ENCODE results near the gene EPHA3. TPM values are rescaled to one million over a fixed set of nuclear protein-coding genes. Genes with fewer than 3 reads are reported as not detected.

EPHA3 gene
- polyA plus RNA-seq, 1 donor from 2014 or later, result 33.0 TPM

DNA sequence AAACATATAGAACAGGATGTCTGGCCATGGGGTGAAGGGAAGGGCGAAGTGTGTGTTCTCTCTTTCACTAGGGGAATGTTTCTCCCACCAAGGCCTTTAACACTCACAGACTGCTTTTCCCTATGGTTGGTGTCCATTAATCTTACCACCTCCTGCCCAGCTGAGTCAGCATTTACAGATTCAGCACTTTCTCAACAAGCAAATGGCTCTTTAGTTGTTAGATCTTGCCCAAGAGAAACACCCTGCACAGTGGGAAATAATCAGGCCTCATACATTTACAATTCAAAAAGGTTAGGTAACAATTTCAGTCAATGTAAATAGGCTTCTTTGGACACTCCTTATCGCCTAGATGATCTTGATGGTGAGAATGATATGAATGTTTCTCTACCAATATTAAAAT, 418.2 kb downstream of the EPHA3 start:
- no peak overlapping the region for H2AFZ ChIP-seq (ENCODE audit: low read depth, low read length)
- peak; percentile 11 for TF ChIP-seq POLR2AphosphoS5 (IDR thresholded peaks at IDR 0.05)
- TF ChIP-seq, protein P1, sequence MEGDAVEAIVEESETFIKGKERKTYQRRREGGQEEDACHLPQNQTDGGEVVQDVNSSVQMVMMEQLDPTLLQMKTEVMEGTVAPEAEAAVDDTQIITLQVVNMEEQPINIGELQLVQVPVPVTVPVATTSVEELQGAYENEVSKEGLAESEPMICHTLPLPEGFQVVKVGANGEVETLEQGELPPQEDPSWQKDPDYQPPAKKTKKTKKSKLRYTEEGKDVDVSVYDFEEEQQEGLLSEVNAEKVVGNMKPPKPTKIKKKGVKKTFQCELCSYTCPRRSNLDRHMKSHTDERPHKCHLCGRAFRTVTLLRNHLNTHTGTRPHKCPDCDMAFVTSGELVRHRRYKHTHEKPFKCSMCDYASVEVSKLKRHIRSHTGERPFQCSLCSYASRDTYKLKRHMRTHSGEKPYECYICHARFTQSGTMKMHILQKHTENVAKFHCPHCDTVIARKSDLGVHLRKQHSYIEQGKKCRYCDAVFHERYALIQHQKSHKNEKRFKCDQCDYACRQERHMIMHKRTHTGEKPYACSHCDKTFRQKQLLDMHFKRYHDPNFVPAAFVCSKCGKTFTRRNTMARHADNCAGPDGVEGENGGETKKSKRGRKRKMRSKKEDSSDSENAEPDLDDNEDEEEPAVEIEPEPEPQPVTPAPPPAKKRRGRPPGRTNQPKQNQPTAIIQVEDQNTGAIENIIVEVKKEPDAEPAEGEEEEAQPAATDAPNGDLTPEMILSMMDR (IDR thresholded peaks at IDR 0.05; ENCODE audit: poor library complexity, severe bottlenecking), result no peak

DNA sequence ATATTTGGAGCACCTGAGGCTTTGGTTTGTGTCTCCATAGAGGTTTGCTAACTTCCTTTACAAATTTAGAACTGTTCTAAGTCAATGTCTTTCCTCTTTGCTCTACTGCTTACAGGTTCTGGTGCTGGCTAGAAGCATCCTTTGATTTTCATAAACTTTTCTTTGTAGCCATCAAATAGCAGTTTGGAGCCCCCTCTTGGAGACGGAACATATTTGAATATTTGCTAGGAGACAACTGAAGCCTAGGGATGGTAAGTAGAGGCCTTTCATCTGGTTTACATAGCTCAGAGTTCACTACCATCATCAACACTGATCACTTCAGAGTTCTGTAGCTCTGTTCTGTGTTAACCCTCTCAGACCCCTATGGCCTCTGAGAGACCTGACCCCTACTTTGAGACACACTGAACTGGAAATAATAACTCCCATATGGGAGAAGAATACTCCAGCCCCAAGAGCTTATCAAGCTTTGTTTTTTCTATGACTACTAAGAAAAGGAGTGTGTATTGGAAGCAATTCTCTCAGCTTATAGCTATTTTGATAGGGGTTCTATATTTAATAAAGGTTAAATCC, 420.4 kb downstream of the EPHA3 start:
- Histone ChIP-seq H3K9ac (ENCODE audit: low read length) (no peak overlapping the region), H3K79me2 (replicated peaks; ENCODE audit: insufficient read depth, low read length) (no peaks in the 10 kb centered on the region), H2AFZ (ENCODE audit: low read depth, low read length) (no peak overlapping the region), H3K36me3 (ENCODE audit: insufficient read depth, low read length) (no peaks in the 10 kb centered on the region), H4K20me1 (ENCODE audit: insufficient read depth) (no peaks in the 10 kb centered on the region), H3K27me3 (ENCODE audit: insufficient read depth, low read depth, low read length) (no peaks in the 10 kb centered on the region), H3K9me2 (ENCODE audit: insufficient read depth, low read length) (no peaks in the 10 kb centered on the region), H3K4me2 (ENCODE audit: low read length) (no peak overlapping the region), H3K9me3 (ENCODE audit: low read length) (no peaks in the 10 kb centered on the region), H3F3A (ENCODE audit: insufficient read depth, low read length, poor library complexity, severe bottlenecking) (no peaks in the 10 kb centered on the region), H3K4me3 (ENCODE audit: low read length) (no peak overlapping the region), H3K27ac (ENCODE audit: low read length) (no peak overlapping the region)
- TF ChIP-seq TAF1 (IDR thresholded peaks at IDR 0.05; ENCODE audit: low read depth) (no peak), EP300 (conservative IDR thresholded peaks at IDR 0.05; ENCODE audit: poor library complexity, severe bottlenecking) (no peak), POLR2AphosphoS5 (IDR thresholded peaks at IDR 0.05) (no peak)
- TF ChIP-seq, protein P1 (IDR thresholded peaks at IDR 0.05; ENCODE audit: poor library complexity, severe bottlenecking), result peak; percentile 12

More for the DNA sequence above, 418.2 kb downstream of the EPHA3 start:
- no peaks in the 10 kb centered on the region for H3K9me3 ChIP-seq (ENCODE audit: low read length)
- H3K27me3 ChIP-seq (ENCODE audit: insufficient read depth, low read depth, low read length), result no peaks in the 10 kb centered on the region
- H3K36me3 ChIP-seq (ENCODE audit: insufficient read depth, low read length), result no peaks in the 10 kb centered on the region
- no peaks in the 10 kb centered on the region for H4K20me1 ChIP-seq (ENCODE audit: insufficient read depth)
- H3F3A ChIP-seq (ENCODE audit: insufficient read depth, low read length, poor library complexity, severe bottlenecking), result no peaks in the 10 kb centered on the region
- no peak overlapping the region for H3K9ac ChIP-seq (ENCODE audit: low read length)
- no peak overlapping the region for H3K4me3 ChIP-seq (ENCODE audit: low read length)
- no peak overlapping the region for H3K4me2 ChIP-seq (ENCODE audit: low read length)
- no peaks in the 10 kb centered on the region for H3K9me2 ChIP-seq (ENCODE audit: insufficient read depth, low read length)
- H3K79me2 ChIP-seq (replicated peaks; ENCODE audit: insufficient read depth, low read length), result no peaks in the 10 kb centered on the region
- no peak overlapping the region for H3K27ac ChIP-seq (ENCODE audit: low read length)
